GM18499 (cell line): ENCODE data around the gene CHCHD4.
"Not testable (repeated sequence)": the region's sequence is repeated elsewhere in the genome, so short reads cannot be mapped to it uniquely, and the experiment has no call there.

Experiments used
- ATAC-seq: cut with Tn5 transposase; IDR thresholded peaks from one replicate; pipeline ENCODE4 v1.9.1; 2021; ENCODE audit warnings: moderate number of reproducible peaks; ENCODE audit not compliant: insufficient read depth, unreplicated experiment

The CHCHD4 gene

DNA sequence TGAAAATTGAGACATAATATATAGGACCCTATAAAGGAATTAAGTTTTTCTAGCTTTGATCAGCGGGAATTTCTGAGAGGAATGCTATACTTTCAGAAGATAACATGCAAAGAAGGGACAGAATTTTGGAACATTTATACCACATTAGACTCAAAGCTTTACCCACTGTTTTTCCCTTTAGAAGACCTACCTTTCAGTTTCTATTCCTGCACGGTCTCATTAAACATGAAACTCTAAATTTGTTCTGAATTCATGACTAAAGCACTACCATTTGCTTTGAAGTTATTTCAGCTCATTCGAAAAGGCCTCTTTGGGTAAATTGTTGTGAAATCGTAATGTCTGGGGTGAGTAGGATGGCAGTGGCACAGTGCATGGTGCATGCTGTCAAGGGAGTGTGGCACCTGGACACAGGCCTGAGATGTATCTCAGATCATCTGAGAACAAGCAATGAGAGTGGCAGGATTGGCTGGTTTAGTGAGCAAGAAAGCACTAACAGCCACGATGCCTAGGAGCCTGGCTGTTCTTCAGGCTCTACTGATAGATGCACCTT is 42.5 kb downstream of the CHCHD4 start:
- ATAC-seq: no peak

DNA sequence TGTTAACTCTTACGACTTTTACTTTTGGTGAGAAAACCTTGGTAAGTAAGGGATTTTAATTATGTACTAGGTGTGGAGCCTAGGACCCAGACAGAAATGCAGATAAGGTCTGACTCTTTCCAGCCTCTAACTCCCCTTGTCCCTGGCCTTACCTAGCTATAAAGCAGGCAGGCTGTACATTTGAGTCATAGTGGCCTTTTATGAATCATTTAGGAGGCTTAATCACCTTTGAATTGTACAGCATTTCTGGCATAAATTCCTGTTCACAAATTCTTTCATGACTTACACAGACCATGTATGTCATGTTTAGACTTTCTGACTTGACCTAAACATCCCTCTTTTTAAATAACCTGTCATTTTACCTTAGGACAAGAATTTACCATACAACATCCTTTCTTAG is 47.4 kb downstream of the CHCHD4 start:
- no peak for ATAC-seq

DNA sequence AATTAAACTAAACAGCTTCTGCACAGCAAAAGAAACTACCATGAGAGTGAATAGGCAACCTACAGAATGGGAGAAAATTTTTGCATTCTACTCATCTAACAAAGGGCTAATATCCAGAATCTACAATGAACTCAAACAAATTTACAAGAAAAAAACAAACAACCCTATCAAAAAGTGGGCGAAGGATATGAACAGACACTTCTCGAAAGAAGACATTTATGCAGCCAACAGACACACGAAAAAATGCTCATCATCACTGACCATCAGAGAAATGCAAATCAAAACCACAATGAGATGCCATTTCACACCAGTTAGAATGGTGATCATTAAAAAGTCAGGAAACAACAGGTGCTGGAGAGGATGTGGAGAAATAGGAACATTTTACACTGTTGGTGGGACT is 49.4 kb downstream of the CHCHD4 start:
- ATAC-seq: not testable (repeated sequence)

DNA sequence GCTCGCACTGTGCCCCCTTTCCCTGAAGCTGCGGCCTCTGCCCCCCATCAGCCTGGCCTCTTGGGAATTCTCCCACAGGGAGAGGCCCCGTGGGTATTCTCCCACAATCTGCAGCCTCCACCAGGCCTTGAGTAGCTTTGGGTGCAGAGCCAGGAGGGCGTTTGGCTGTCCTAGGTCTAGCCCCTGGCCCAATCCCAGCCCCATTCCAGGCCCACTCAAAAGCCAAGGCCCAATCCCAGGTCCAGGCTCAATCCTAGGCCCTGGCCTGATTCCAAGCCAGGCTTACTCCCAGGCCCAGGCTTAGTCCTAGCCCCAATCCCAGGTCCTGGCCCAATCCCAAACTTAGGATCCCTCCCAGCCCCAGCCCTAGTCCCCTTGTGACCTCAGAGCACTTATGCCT is 59.8 kb downstream of the CHCHD4 start:
- no peak for ATAC-seq

DNA sequence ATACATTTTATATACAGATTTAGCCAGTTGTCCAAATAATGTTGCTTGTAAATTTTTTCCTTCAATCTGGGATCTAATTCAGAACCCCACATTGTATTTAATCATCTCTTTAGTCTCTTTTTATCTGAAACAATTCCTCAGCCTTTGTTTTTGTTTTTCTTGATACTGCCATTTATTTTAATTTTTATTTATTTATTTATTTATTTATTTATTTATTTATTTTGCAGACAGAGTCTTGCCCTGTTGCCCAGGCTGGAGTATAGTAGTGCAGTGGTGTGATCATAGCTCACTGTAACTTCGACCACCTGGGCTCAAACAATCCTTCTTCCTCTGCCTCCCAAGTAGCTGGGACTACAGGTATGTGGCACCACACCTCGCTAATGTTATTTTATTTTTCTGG is 61.5 kb downstream of the CHCHD4 start:
- no peak for ATAC-seq
